Measurements from ENCODE around the gene ARHGEF40.
"Not testable (repeated sequence)": the region's sequence is repeated elsewhere in the genome, so short reads cannot be mapped to it uniquely, and the experiment has no call there.

The ARHGEF40 gene

GRCh38 chr14:21040370-21040925, 29.7 kb upstream of the ARHGEF40 start:
- no peak for DNase-seq

GRCh38 chr14:21040941-21041340, 29.2 kb upstream of the ARHGEF40 start:
- DNase-seq, result not testable (repeated sequence)

GRCh38 chr14:21041676-21042433, 28.2 kb upstream of the ARHGEF40 start, which contains the start of gene RNASE7:
RNASE7 (plus strand) TSS chr14:21042362; CDS start chr14:21042993, 631 bp downstream.
- peak; percentile 39 for DNase-seq

- peak; percentile 27 for DNase-seq
Measured at GRCh38 chr14:21042918-21043317, 27.2 kb upstream of the ARHGEF40 start.

- no peak for DNase-seq
Measured at GRCh38 chr14:21043387-21043973, 26.6 kb upstream of the ARHGEF40 start.

- DNase-seq, result no peak
Measured at GRCh38 chr14:21043974-21044618, 26.0 kb upstream of the ARHGEF40 start.

- DNase-seq, result no peak
Measured at GRCh38 chr14:21047378-21047781, 22.7 kb upstream of the ARHGEF40 start.

GRCh38 chr14:21048638-21049037, 21.5 kb upstream of the ARHGEF40 start:
- DNase-seq, result no peak

GRCh38 chr14:21049271-21049673, 20.8 kb upstream of the ARHGEF40 start:
- DNase-seq, result no peak

GRCh38 chr14:21050597-21050996, 19.5 kb upstream of the ARHGEF40 start:
- DNase-seq, result peak; percentile 47

GRCh38 chr14:21053184-21054122, 16.7 kb upstream of the ARHGEF40 start:
- DNase-seq, result no peak

- DNase-seq, result no peak
Measured at GRCh38 chr14:21054123-21054767, 15.9 kb upstream of the ARHGEF40 start.

GRCh38 chr14:21054768-21055145, 15.3 kb upstream of the ARHGEF40 start:
- DNase-seq, result no peak

- DNase-seq, result no peak
Measured at GRCh38 chr14:21055432-21056117, 14.5 kb upstream of the ARHGEF40 start.

- DNase-seq, result no peak
Measured at GRCh38 chr14:21056520-21057163, 13.5 kb upstream of the ARHGEF40 start.

- DNase-seq, result peak; percentile 21
Measured at GRCh38 chr14:21057803-21058675, 12.1 kb upstream of the ARHGEF40 start, which contains the start of gene RNASE8. RNASE8 (plus strand) TSS chr14:21057822; CDS start chr14:21057893, 71 bp downstream.

GRCh38 chr14:21058903-21059302, 11.2 kb upstream of the ARHGEF40 start:
- DNase-seq, result no peak

GRCh38 chr14:21059842-21060613, 10.1 kb upstream of the ARHGEF40 start:
- DNase-seq, result no peak
